Fibroblast of the aortic adventitia (primary cell): ENCODE results near the gene DBNDD1. TPM values are rescaled to one million over a fixed set of nuclear protein-coding genes. Genes with fewer than 3 reads are reported as not detected.

ENCODE experiments used
- DNase-seq: peaks from one replicate; pipeline ENCODE4 v3.0.0-alpha.2; 2010; ENCODE audit warnings: low read depth
- H3K4me3 ChIP-seq: 2 replicates; pipeline ENCODE4 v1.5.1; 2011; ENCODE audit warnings: low read depth, mild to moderate bottlenecking, control low read depth, low read length, moderate library complexity
- CTCF ChIP-seq: IDR thresholded peaks from 2 replicates; pipeline ENCODE4 v1.5.1; 2011; ENCODE audit warnings: mild to moderate bottlenecking, low read length, control low read depth, inconsistent platforms; ENCODE audit not compliant: insufficient read depth
- total RNA-seq: library from RNA; depleted of rRNA; stranded (reverse); fragments of >200 nt; gene quantifications from 2 replicates; pipeline ENCODE4 v1.2.3, GENCODE V29; 2012; ENCODE audit warnings: low replicate concordance

Gene DBNDD1
- total RNA-seq, 1 donor, result 1.7 TPM

DNA sequence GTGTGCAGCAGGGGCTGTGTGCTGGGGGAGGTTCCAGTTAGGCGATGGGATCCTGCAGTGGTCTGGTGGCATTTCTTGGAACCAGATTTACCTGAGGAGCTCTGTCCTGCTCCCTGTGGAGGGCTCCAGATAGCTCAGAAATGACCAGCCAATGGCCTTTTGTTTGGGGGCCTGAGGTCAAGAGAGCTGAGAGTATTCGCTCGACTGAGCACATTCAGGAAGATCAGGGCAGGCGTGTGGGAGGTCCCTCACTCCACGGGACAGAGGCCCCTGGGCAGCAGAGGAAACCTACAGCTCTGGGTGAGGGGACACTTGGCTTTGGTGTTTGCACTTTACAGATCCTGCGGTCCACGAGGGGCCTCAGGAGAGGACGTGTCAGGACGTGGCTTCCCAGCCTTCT, 52.5 kb downstream of the DBNDD1 start:
- no peak for DNase-seq
- TF ChIP-seq CTCF, result no peak

DNA sequence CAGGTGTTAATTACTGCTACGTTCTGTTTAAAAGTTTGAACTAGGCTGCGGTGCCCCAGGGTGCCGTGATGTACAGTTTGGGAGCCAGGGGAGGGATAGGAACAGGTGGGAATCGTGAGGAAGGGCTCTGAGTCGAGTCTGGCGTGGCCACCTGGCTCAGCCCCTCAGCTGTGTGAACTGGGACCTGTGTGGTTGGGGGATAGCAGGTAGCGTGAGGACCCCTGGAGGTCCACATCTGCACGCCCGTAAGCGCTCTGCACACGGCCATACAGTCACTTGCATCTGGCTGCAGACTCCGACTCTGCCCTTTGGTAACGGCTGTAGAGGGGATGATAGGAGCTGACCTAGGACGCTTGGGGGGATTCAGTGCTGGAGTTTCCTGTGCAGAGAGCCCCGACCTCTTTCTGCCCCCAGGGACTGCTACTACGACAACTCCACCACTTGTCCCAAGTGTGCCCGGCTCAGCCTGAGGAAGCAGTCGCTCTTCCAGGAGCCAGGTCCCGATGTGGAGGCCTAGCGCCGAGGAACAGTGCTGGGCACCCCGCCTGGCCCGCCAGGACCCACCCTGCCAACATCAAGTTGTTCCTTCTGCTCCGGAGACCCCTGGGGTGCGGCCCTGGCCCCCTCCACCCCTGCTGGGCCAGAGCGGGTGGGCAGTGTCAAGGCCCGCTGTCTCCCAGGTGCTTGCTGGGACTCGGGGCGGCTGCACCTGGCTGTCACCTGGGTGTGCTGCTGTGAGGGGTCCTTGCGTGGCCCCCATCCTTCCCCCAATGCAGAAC, 53.6 kb downstream of the DBNDD1 start:
- DNase-seq, result no peak
- TF ChIP-seq CTCF, result no peak
- H3K4me3 ChIP-seq, result no peak overlapping the region

More for the DNA sequence above, 52.5 kb downstream of the DBNDD1 start:
- H3K4me3 ChIP-seq, result no peak overlapping the region

DNA sequence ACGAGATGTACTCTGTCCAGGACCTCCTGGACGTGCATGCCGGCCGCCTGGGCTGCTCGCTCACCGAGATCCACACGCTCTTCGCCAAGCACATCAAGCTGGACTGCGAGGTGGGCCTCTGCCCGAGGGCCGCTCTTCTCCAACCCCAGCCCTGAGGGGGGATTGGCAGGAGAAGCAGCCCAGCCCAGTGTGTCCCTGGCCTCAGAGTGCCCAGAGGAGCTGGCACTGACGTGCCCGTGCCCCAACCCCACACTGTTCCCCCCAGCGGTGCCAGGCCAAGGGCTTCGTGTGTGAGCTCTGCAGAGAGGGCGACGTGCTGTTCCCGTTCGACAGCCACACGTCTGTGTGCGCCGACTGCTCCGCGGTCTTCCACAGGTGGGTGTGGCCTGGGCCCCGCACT, 55.1 kb downstream of the DBNDD1 start:
- no peak overlapping the region for H3K4me3 ChIP-seq
- no peak for DNase-seq
- TF ChIP-seq CTCF, result no peak

DNA sequence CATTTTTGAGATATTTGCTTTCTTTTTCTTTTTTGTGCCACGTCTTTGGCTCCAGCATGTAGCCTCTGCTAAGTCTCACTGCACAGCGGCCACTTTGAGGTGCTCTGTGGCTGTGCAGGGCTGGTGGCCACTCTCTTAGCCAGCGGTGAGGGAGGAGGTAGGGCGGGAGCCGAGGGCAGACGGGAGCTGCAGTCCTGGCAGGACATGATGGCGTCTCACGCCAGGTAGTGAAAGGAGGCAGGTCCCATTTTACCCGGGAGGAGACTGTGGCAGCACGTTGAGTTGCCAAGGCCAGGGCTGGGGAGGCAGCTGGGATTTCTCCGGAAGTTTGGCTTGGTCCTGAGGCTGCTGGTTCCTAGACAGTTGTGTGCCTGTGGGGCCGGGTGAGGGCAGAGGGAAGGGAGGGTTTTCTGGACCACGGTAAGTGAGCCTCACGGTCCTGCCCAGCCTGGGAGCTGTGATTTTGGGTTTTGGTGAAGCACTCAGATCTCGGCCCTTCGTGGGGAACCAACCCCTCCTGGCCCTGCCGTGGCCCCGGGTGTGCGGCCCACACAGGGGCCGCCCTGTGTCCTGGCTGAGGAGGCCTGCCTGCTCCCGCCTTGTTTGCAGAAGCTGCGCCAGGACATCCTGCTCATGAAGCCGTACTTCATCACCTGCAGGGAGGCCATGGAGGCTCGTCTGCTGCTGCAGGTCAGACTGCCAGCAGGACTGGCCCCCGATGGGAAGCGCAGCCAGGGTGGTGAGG, 56.3 kb downstream of the DBNDD1 start:
- DNase-seq, result no peak
- TF ChIP-seq CTCF, result no peak
- no peak overlapping the region for H3K4me3 ChIP-seq

- no peak for DNase-seq
Measured at GRCh38 chr16:89961920-89962319, 57.3 kb downstream of the DBNDD1 start.

DNA sequence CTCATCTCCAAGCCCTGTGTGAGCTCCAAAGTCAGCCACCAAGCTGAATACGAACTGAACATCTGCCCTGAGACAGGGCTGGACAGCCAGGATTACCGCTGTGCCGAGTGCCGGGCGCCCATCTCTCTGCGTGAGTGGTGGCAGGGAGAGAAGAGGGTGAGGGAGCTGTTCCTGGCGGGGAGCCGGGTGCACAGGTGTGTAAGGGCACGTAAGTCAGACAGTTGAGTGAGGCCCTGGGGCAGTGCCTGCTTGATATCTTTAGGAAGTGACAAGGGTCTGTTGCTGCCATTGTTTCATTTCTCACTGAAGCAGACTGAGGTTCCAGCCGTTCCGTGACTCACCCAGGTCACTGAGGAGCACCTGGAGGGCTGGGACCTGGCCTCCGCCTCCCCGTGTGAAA, 58.3 kb downstream of the DBNDD1 start:
- H3K4me3 ChIP-seq, result no peak overlapping the region
- TF ChIP-seq CTCF, result no peak
- no peak for DNase-seq

More at GRCh38 chr16:89961920-89962319, 57.3 kb downstream of the DBNDD1 start:
- no peak for TF ChIP-seq CTCF
- no peak overlapping the region for H3K4me3 ChIP-seq
